ENCODE results near the gene ENTPD6. TPM values are rescaled to one million over a fixed set of nuclear protein-coding genes. Genes with fewer than 3 reads are reported as not detected.

Gene ENTPD6
- total RNA-seq, 1 donor from 2014 or later = 132 TPM

DNA sequence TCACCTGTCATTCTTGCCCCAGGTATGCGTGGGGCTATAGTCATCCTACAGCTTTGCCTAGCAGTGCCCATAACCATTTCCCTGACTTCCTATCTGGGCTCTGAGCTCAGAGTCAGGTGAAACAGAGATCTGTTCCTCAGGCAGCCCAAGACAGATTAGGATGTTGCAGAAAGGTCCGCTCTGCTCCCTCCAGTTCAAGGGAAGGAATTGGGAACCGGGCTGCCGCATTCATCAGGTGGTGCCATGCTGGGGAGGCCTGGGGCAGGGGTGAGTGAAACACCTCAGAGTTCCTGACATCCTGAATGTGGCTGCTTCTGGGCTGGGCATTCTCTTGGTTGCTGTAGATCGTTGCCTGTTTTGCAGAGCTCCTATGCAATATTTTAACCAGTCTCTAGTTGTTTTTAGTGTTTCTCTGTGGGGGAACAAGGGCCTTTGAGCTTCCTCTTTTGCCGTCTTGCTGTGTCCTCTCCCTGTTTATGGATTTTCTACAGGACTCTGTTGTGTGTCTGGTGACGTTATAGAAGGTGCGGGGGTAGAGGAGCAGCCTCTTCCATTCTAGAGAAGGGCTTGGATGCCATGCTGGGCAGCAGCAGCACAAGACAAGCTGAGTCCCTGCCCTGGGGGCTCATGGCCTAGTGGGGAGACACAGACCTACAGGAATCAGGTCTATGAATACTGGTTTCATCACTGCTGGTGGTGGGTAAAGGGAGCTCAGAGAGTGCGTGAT lies 9.2 kb downstream of the ENTPD6 start:
- ATAC-seq = peak; percentile 29
- intact Hi-C loops (cut with DNase I) = no loop called here
- no peak for DNase-seq (ENCODE audit: missing footprints)

- no peak for DNase-seq (ENCODE audit: missing footprints)
- ATAC-seq = peak; percentile 29
- intact Hi-C loops (cut with DNase I) = no loop called here
Measured at GRCh38 chr20:25205277-25206062, 10.0 kb downstream of the ENTPD6 start.

- DNase-seq (ENCODE audit: missing footprints) (no peak), ATAC-seq (no peak)
- intact Hi-C loops (cut with DNase I) = no loop called here
Measured at GRCh38 chr20:25206063-25206403, 10.5 kb downstream of the ENTPD6 start.

DNA sequence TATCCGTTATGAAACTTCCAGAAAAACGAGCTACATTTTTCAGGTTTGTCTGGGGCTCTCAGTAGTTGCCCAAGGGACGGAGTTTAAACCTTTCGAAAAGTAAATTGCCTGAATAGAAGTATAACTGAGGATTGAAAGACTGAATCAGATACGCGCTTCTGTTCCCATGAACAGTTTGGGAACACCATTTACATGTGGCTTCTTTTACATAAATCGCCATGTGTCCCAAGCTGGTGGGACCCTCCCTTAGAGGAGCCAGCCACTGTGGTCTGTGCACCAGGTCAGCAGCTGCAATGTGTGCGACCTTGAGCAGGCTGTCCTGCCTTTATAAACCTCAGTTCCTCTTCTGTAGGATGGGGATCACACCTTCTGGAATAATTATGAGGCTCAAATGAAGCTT lies 11.0 kb downstream of the ENTPD6 start:
- intact Hi-C loops (cut with DNase I) = no loop called here
- ATAC-seq (no peak), DNase-seq (ENCODE audit: missing footprints) (no peak)

DNA sequence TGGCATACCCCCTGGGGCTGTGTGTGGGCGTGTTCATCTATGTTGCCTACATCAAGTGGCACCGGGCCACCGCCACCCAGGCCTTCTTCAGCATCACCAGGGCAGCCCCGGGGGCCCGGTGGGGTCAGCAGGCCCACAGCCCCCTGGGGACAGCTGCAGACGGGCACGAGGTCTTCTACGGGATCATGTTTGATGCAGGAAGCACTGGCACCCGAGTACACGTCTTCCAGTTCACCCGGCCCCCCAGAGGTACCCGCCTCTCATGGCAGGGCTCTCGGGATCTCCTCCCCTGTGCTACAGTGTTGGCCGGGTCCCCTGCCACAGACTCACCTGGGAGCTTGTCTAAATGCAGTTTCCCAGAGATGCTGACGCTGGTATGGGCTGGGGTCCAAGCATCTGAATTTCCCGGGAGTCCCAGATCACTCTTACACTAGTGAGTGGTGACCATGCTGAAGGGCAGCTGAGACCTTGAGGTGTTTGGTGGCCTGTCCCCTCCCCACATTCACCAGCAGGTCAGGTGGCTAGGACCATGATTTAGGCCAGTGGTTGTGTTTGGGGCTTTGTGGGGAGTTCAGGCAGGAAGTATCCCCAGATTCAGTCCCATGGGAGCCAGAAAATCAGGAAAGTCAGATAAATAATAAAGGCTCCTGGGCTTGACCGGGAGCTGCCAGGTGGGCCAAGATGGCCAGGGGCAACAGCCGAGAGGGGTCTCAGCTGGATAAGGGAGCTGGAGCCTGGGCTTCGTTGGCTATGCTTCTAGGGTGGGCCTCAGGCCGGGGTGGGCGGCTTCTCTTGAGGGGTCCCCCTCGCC lies 11.8 kb downstream of the ENTPD6 start:
- no peak for ATAC-seq
- DNase-seq (ENCODE audit: missing footprints) = no peak
- intact Hi-C loops (cut with DNase I) = no loop called here

DNA sequence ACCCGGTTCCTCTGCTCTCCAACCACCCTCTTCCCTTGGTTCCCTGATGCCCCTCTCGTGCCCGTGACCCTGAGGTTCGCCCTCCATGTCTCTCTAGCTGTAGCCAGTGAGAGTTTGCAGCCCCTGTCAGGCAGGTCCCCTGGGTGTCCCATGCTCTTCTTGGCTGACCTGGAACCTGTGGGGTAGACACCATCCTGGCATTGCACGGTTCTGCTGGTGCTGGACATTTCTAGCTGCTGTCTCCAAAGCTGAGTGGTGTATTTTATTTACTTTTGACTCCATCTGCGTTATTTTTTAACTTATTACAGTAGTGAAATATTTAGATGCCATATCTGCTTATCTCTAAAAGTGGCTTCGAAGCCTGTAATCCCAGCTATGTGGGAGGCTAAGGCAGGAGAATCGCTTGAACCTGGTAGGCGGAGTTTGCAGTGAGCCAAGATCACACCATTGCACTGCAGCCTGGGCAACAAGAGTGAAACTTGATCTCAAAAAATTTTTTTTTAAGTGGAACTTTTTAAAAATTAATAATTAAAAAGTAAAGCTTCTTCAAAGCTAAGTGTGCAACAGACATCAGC lies 12.5 kb downstream of the ENTPD6 start:
- DNase-seq (ENCODE audit: missing footprints) = no peak
- ATAC-seq = no peak
- intact Hi-C loops (cut with DNase I) = no loop called here

DNA sequence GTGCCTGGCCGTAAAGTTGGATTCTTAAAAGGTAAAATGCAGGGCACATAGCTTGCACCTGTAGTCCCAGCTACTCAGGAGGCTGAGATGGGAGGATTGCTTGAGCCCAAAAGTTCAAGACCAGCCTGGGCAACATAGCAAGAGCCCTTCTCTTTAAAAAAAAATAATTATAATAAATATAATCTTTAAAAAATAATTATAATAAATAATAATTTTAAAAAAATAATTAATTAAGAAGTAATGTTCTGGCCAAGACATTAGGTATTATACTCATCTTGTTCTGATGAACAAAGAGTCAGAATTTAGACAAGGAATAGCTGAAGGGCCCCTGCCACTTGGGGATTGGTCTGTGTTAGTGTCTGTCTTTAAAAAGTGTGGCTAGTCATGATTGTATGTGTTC lies 13.9 kb downstream of the ENTPD6 start:
- ATAC-seq (no peak), DNase-seq (ENCODE audit: missing footprints) (no peak)
- intact Hi-C loops (cut with DNase I) = no loop called here

- no peak for ATAC-seq
- no peak for DNase-seq (ENCODE audit: missing footprints)
- intact Hi-C loops (cut with DNase I) = no loop called here
Measured at GRCh38 chr20:25209911-25210310, 14.4 kb downstream of the ENTPD6 start.

- no peak for DNase-seq (ENCODE audit: missing footprints)
Measured at GRCh38 chr20:25211273-25211672, 15.8 kb downstream of the ENTPD6 start.

GRCh38 chr20:25212242-25212641 lies 16.7 kb downstream of the ENTPD6 start:
- ATAC-seq = no peak
- intact Hi-C loops (cut with DNase I) = no loop called here
- no peak for DNase-seq (ENCODE audit: missing footprints)

More at GRCh38 chr20:25211273-25211672, 15.8 kb downstream of the ENTPD6 start:
- ATAC-seq = no peak
- intact Hi-C loops (cut with DNase I) = no loop called here

- intact Hi-C loops (cut with DNase I) = no loop called here
- DNase-seq (ENCODE audit: missing footprints) = no peak
Measured at GRCh38 chr20:25213566-25214425, 18.3 kb downstream of the ENTPD6 start.

DNA sequence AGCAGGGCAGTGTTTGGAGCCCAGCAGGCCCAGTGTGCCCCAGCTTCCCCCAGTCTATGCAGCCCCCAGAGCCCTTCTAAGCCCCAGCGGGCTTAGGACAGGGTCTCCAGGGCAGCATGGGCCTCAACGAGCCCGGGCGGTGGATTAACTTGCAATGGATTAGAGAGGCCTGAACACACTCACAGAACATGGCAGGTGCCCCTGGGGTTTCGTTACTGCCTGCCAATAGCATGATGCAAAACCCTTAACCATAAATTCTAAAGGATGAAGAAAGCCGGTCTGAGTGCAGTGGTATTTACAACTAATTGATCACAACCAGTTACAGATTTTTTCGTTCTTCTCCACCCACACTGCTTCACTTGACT lies 18.9 kb downstream of the ENTPD6 start:
- intact Hi-C loops (cut with DNase I) = no loop called here
- no peak for DNase-seq (ENCODE audit: missing footprints)

More at GRCh38 chr20:25213566-25214425, 18.3 kb downstream of the ENTPD6 start:
- ATAC-seq = no peak

DNA sequence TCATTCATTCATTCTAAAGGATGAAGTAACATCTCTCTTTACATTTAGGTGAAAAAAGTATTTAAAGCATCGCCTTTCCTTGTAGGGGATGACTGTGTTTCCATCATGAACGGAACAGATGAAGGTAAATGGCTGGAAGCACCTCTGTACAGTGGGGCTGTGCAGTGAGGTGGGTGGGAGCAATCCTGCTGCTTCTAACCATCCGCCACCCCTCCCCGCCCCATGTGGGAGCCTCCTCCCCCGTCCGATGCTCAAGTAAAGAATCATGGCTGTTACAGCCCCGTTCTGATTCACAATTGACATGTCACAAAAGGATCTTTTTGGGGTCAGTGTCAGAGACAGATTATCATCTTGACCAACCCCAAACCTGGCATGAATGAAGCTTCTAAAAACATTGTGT lies 19.3 kb downstream of the ENTPD6 start:
- intact Hi-C loops (cut with DNase I) = no loop called here
- no peak for ATAC-seq
- DNase-seq (ENCODE audit: missing footprints) = no peak

More for the DNA sequence above, 18.9 kb downstream of the ENTPD6 start:
- ATAC-seq = no peak

- intact Hi-C loops (cut with DNase I) = no loop called here
- ATAC-seq = no peak
- no peak for DNase-seq (ENCODE audit: missing footprints)
Measured at GRCh38 chr20:25215521-25215920, 20.0 kb downstream of the ENTPD6 start.

DNA sequence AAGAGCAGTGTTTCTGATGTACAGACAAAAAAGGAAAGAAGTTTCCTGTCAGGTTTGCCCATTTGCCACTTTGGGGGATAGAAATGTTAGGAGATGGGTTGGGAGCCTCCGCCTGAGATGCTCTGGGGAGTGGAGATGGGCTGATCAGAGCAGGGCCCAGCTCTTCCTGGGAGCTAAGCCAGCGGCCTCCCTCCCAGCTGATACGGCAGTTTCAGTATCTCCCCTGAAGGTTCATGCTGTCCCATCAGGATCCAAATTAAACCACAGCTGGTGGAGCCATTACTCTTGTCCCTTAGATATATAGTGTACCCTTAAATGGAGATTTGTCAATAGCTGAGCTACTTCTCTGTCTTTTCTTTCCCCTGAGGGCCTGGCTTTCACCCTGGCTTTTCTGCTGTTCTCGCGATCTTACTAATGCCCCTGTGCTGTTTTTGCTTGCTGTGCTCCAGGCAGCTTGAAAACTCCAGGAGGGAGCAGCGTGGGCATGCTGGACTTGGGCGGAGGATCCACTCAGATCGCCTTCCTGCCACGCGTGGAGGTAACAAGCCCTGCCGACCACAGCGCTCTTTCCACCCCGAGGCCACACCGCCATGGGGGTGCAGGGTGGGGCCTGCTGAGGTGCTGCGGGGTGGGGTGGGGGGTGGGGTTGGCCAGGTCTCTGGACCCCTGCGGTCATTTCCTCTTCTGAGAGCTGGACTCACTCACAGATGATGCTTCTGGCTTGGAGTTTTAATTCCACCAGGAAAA lies 20.9 kb downstream of the ENTPD6 start:
- DNase-seq (ENCODE audit: missing footprints) = no peak
- ATAC-seq = peak; percentile 37
- intact Hi-C loops (cut with DNase I) = no loop called here

DNA sequence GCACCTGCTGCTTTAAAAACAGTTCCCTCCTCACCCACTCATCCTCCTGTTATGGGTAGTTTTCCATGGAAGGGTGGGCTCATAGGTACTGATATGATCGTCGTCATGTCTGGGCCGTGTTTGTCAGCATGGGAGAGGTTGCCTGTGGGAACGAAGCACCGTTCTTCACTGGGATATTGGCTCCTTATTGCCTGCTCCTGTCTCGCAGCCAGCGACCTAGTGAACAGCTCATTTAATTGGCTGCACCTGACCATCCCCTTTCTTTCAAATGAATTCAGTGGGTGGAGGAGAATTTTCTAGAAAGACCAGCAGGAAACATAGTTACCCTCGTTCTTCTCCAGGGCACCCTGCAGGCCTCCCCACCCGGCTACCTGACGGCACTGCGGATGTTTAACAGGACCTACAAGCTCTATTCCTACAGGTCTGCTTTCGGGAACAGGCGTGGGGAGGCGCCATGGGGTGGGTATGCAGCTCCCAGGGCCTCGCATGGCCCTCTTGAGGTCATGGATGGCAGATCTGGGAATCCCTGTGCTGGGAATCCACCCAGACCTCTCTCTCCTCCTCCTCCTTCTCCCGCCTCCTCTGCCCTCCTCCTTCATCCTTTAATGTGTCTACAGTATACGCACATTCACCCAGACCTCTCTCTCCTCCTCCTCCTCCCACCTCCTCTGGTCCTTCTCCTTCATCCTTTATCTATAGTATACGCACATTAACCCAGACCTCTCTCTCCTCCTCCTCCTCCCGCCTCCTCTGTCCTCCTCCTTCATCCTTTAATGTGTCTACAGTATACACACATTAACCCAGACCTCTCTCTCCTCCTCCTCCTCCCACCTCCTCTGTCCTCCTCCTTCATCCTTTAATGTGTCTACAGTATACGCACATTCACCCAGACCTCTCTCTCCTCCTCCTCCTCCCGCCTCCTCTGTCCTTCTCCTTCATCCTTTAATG lies 21.9 kb downstream of the ENTPD6 start:
- intact Hi-C loops (cut with DNase I) = no loop called here
- ATAC-seq (no peak), DNase-seq (ENCODE audit: missing footprints) (no peak)

GRCh38 chr20:25218109-25218486 lies 22.6 kb downstream of the ENTPD6 start:
- DNase-seq (ENCODE audit: missing footprints) (no peak), ATAC-seq (no peak)
- intact Hi-C loops (cut with DNase I) = no loop called here

Data from Right ventricle myocardium inferior (tissue), 1 donor.